ENCODE data around the gene BTBD9. TPM values are rescaled to one million over a fixed set of nuclear protein-coding genes. Genes with fewer than 3 reads are reported as not detected.

Gene BTBD9
- total RNA-seq, 1 experiment from 2014 or later = 12.5 TPM

DNA sequence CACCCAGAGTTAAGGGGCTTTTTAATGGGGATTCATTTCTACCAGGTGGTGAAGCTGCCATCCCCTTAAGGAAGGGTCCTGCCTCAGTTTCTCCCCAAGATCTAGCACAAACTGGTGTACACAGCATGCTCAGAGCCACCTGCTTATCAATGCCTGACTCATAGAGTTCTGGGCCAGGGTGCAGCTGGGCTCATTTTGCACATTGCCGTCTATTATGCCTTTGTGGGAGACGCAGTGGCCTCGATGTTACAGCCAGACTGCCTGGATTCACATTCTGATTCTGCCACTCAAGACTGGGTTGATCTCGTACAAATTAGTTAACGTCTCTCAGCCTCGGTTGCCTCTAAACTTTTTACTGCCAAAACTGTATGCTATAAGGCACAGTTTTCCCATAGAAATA is 454.5 kb downstream of the BTBD9 start:
- TF ChIP-seq, protein P1, sequence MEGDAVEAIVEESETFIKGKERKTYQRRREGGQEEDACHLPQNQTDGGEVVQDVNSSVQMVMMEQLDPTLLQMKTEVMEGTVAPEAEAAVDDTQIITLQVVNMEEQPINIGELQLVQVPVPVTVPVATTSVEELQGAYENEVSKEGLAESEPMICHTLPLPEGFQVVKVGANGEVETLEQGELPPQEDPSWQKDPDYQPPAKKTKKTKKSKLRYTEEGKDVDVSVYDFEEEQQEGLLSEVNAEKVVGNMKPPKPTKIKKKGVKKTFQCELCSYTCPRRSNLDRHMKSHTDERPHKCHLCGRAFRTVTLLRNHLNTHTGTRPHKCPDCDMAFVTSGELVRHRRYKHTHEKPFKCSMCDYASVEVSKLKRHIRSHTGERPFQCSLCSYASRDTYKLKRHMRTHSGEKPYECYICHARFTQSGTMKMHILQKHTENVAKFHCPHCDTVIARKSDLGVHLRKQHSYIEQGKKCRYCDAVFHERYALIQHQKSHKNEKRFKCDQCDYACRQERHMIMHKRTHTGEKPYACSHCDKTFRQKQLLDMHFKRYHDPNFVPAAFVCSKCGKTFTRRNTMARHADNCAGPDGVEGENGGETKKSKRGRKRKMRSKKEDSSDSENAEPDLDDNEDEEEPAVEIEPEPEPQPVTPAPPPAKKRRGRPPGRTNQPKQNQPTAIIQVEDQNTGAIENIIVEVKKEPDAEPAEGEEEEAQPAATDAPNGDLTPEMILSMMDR (IDR thresholded peaks at IDR 0.05; ENCODE audit: unreplicated experiment) = no peak
- no peak overlapping the region for H3K27ac Mint-ChIP-seq (ENCODE audit: low read depth, unreplicated experiment)
- no peak for DNase-seq (ENCODE audit: unreplicated experiment)
- ChIA-PET POLR2A (no interaction called here), CTCF (no interaction called here)
- no TSS peak for BruUV-seq (replicated peaks)
- no peaks in the 10 kb centered on the region for H3K27me3 Mint-ChIP-seq (ENCODE audit: insufficient read depth, unreplicated experiment)
- intact Hi-C loops (cut with micrococcal nuclease) = no loop called here
- no peak overlapping the region for H3K4me3 Mint-ChIP-seq (ENCODE audit: unreplicated experiment)
- no peaks in the 10 kb centered on the region for H3K4me1 Mint-ChIP-seq (ENCODE audit: insufficient read depth, unreplicated experiment)
- peaks cover 6% of the 10 kb centered on the region for H3K36me3 Mint-ChIP-seq (ENCODE audit: insufficient read depth, unreplicated experiment)
- no peaks in the 10 kb centered on the region for H3K9me3 Mint-ChIP-seq (ENCODE audit: unreplicated experiment)

DNA sequence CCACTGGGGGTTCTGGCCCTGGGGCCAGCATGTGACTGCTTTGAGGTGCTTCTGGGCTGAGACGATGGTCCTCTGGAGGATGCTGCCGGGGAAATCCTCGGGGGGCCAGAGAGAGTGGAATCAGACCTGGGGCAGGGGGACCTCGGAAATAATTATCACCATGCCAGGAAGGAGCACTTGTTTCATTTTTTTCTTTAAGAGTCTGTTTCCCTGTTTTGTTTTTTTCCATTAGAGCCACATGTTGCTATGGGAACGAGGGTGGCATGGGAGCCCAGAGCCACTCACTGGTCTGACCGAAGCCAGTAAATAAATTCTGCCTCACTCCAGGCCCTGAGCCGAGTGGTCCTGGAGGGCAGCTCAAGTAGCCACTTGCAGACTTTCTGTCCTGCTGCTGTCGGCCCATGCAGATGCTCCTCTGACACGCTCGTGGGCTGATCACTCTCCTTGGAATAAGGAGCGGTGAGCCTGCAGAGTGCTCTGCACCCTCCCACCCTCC is 455.1 kb downstream of the BTBD9 start:
- intact Hi-C loops (cut with micrococcal nuclease) = no loop called here
- no peaks in the 10 kb centered on the region for H3K4me1 Mint-ChIP-seq (ENCODE audit: insufficient read depth, unreplicated experiment)

DNA sequence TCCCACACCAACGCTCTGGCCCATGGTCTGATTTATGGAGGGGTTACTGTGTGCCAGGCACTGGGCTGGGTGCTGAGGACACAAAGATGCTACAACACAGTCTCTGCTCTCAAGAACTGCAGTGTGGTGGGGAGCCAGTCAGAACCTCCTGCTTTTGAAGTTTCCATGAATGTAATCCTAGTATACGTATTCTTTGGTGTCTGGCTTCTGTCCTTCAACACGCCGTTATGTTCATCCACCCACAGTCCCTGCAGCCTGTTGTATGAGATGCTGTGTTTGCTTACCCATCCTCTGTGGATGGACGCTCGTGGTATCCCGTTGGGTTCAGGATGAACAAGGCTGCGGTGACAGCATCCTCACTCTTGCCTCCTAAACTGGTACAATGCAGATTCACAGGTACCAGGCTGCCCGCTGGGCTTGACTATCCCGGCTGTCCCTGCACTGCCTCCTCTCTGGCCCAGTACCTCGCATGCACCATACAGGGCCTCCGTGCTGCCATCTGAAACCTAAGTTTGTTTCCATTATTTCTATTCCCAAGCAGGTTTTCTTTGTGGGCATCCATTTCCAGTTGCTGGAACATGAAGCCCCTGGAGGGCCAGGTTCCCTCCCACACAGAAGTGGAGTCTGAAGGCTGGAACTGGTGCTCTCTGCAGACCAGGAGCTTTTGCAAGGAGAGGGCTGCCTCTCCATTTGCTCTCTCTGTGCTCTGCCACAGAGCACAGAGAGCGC is 455.7 kb downstream of the BTBD9 start:
- Mint-ChIP-seq H3K27me3 (ENCODE audit: insufficient read depth, unreplicated experiment) (no peaks in the 10 kb centered on the region), H3K27ac (ENCODE audit: low read depth, unreplicated experiment) (no peak overlapping the region), H3K9me3 (ENCODE audit: unreplicated experiment) (no peaks in the 10 kb centered on the region), H3K36me3 (ENCODE audit: insufficient read depth, unreplicated experiment) (no peaks in the 10 kb centered on the region), H3K4me1 (ENCODE audit: insufficient read depth, unreplicated experiment) (no peaks in the 10 kb centered on the region), H3K4me3 (ENCODE audit: unreplicated experiment) (no peak overlapping the region)
- intact Hi-C loops (cut with micrococcal nuclease) = no loop called here
- ChIA-PET POLR2A (no interaction called here), CTCF (no interaction called here)
- no peak for DNase-seq (ENCODE audit: unreplicated experiment)
- TF ChIP-seq, protein P1 (IDR thresholded peaks at IDR 0.05; ENCODE audit: unreplicated experiment) = no peak
- no TSS peak for BruUV-seq (replicated peaks)

More for the DNA sequence above, 455.1 kb downstream of the BTBD9 start:
- Mint-ChIP-seq H3K36me3 (ENCODE audit: insufficient read depth, unreplicated experiment) (peaks cover 4% of the 10 kb centered on the region), H3K27ac (ENCODE audit: low read depth, unreplicated experiment) (no peak overlapping the region), H3K27me3 (ENCODE audit: insufficient read depth, unreplicated experiment) (no peaks in the 10 kb centered on the region), H3K9me3 (ENCODE audit: unreplicated experiment) (no peaks in the 10 kb centered on the region), H3K4me3 (ENCODE audit: unreplicated experiment) (no peak overlapping the region)
- ChIA-PET CTCF (no interaction called here), POLR2A (no interaction called here)
- TF ChIP-seq, protein P1 (IDR thresholded peaks at IDR 0.05; ENCODE audit: unreplicated experiment) = no peak
- BruUV-seq (replicated peaks) = no TSS peak
- no peak for DNase-seq (ENCODE audit: unreplicated experiment)

DNA sequence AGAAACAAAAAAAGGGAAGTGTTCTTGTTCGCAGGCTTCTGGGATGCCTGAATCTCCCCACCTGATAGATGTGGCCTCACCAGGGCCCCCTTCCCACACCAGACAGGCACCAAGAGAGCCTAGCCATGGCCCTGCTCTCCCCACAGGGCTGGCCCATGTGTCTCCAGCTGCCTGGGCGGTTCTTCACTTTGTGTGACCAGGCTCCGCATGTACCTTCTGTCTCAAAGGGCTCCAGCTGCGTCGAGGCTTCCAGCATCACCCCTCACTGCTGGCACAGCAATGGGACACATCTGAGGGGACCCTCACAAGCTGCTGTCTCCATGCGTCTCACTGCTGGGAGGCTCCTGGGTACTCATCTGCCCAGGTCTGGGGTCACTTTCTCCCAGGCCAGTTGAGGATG is 457.3 kb downstream of the BTBD9 start:
- DNase-seq (ENCODE audit: unreplicated experiment) = no peak
- BruUV-seq (replicated peaks) = no TSS peak
- ChIA-PET CTCF (no interaction called here), POLR2A (no interaction called here)
- Mint-ChIP-seq H3K9me3 (ENCODE audit: unreplicated experiment) (no peaks in the 10 kb centered on the region), H3K4me1 (ENCODE audit: insufficient read depth, unreplicated experiment) (peaks cover 7% of the 10 kb centered on the region), H3K27me3 (ENCODE audit: insufficient read depth, unreplicated experiment) (no peaks in the 10 kb centered on the region), H3K4me3 (ENCODE audit: unreplicated experiment) (no peak overlapping the region), H3K27ac (ENCODE audit: low read depth, unreplicated experiment) (no peak overlapping the region), H3K36me3 (ENCODE audit: insufficient read depth, unreplicated experiment) (no peaks in the 10 kb centered on the region)
- TF ChIP-seq, protein P1 (IDR thresholded peaks at IDR 0.05; ENCODE audit: unreplicated experiment) = no peak
- intact Hi-C loops (cut with micrococcal nuclease) = no loop called here
